HUES48 (cell line): ENCODE measurements around the gene IL36RN.

Source experiments
- H3K27ac ChIP-seq: one replicate; pipeline ENCODE4 v1.7.0; 2013; ENCODE audit warnings: low read depth, low read length, inconsistent platforms
- H3K27me3 ChIP-seq: 2 replicates; pipeline ENCODE4 v1.6.1; 2013; ENCODE audit warnings: mild to moderate bottlenecking, low read length; ENCODE audit not compliant: control insufficient read depth, insufficient read depth
- H3K36me3 ChIP-seq: 2 replicates; pipeline ENCODE4 v1.6.1; 2013; ENCODE audit warnings: low read length; ENCODE audit not compliant: control insufficient read depth, insufficient read depth
- H3K4me1 ChIP-seq: 2 replicates; pipeline ENCODE4 v1.6.1; 2013; ENCODE audit warnings: mild to moderate bottlenecking, low read length; ENCODE audit not compliant: control insufficient read depth, insufficient read depth
- H3K4me3 ChIP-seq: 2 replicates; pipeline ENCODE4 v1.5.1; 2013; ENCODE audit warnings: mild to moderate bottlenecking, low read depth, low read length
- H3K9ac ChIP-seq: 2 replicates; pipeline ENCODE4 v1.6.1; 2013; ENCODE audit warnings: mild to moderate bottlenecking, low read depth, low read length, moderate library complexity
- H3K9me3 ChIP-seq: 2 replicates; pipeline ENCODE4 v1.6.1; 2013; ENCODE audit warnings: low read length; ENCODE audit not compliant: control insufficient read depth, insufficient read depth

IL36RN gene

GRCh38 chr2:113024764-113025163 is 34.2 kb upstream of the IL36RN start:
- H3K27me3 ChIP-seq = no peaks in the 10 kb centered on the region
- no peak overlapping the region for H3K27ac ChIP-seq
- H3K9ac ChIP-seq = no peak overlapping the region
- no peaks in the 10 kb centered on the region for H3K9me3 ChIP-seq
- peaks cover 13% of the 10 kb centered on the region; the same call in 1 of the 2 replicates for H3K4me1 ChIP-seq
- no peaks in the 10 kb centered on the region for H3K36me3 ChIP-seq
- H3K4me3 ChIP-seq = no peak overlapping the region

GRCh38 chr2:113025737-113026136 is 33.3 kb upstream of the IL36RN start:
- Histone ChIP-seq H3K4me3 (no peak overlapping the region), H3K36me3 (no peaks in the 10 kb centered on the region)

DNA sequence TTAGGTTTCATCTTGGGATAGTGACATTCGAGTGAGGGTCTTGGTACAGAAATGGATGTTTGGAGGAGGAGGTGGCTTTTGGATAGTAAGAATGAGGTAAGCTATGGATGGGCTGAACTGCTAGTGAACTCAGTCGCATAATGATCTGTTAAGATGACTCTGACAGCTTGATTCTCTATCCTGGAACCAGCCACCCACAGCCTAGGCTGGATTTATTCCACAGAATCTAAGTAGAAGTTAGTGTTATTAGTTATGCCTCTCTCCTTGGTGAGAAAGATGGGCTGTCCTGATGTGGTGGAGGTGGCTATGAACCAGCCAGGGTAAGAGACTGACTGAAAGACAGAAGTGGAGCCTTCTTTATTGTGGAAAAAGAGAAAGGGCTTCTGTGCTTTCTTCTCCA is 31.3 kb upstream of the IL36RN start:
- no peak overlapping the region for H3K4me3 ChIP-seq
- H3K27me3 ChIP-seq = no peaks in the 10 kb centered on the region

More at GRCh38 chr2:113025737-113026136, 33.3 kb upstream of the IL36RN start:
- Histone ChIP-seq H3K9me3 (no peaks in the 10 kb centered on the region), H3K9ac (no peak overlapping the region), H3K27ac (no peak overlapping the region), H3K27me3 (no peaks in the 10 kb centered on the region), H3K4me1 (peaks cover 13% of the 10 kb centered on the region; the same call in 1 of the 2 replicates)

GRCh38 chr2:113028112-113028511 is 30.9 kb upstream of the IL36RN start:
- H3K27me3 ChIP-seq = no peaks in the 10 kb centered on the region
- H3K9me3 ChIP-seq = no peaks in the 10 kb centered on the region
- H3K4me3 ChIP-seq = no peak overlapping the region
- H3K27ac ChIP-seq = no peak overlapping the region
- H3K36me3 ChIP-seq = no peaks in the 10 kb centered on the region
- peaks cover 13% of the 10 kb centered on the region; the same call in 1 of the 2 replicates for H3K4me1 ChIP-seq
- H3K9ac ChIP-seq = no peak overlapping the region

More for the DNA sequence above, 31.3 kb upstream of the IL36RN start:
- H3K9me3 ChIP-seq = no peaks in the 10 kb centered on the region
- H3K4me1 ChIP-seq = peaks cover 13% of the 10 kb centered on the region; the same call in 1 of the 2 replicates
- no peaks in the 10 kb centered on the region for H3K36me3 ChIP-seq
- H3K27ac ChIP-seq = no peak overlapping the region
- no peak overlapping the region for H3K9ac ChIP-seq

GRCh38 chr2:113032737-113033136 is 26.3 kb upstream of the IL36RN start:
- H3K9me3 ChIP-seq = no peaks in the 10 kb centered on the region
- peaks cover 10% of the 10 kb centered on the region; the same call in 1 of the 2 replicates for H3K4me1 ChIP-seq
- no peaks in the 10 kb centered on the region for H3K36me3 ChIP-seq
- no peaks in the 10 kb centered on the region for H3K27me3 ChIP-seq
- no peak overlapping the region for H3K9ac ChIP-seq
- no peak overlapping the region for H3K4me3 ChIP-seq
- H3K27ac ChIP-seq = no peak overlapping the region

GRCh38 chr2:113034016-113034415 is 25.0 kb upstream of the IL36RN start:
- Histone ChIP-seq H3K9ac (no peak overlapping the region), H3K36me3 (no peaks in the 10 kb centered on the region), H3K4me3 (no peak overlapping the region), H3K27ac (no peak overlapping the region), H3K9me3 (no peaks in the 10 kb centered on the region), H3K27me3 (no peaks in the 10 kb centered on the region), H3K4me1 (no peaks in the 10 kb centered on the region)

DNA sequence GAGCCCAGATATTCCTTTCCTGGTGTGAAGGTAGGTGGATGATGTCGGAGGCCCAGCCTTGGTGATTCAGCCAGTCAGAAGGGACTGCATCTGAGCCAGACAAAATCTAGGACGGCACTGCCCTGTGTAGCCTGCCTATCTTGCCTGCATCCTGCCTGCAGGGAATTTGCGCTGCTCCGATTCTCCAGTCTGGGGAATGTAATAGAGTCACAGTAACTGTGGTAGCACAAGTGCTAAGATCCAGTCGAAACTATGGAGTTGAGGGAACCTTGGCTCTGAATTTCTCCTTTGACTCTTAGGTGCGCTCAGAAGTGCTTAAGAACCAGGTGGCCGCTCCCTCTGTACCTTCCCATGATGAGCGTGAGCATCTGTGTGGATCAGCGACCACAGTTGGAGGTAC is 22.2 kb upstream of the IL36RN start:
- Histone ChIP-seq H3K27ac (no peak overlapping the region), H3K4me3 (no peak overlapping the region), H3K9me3 (no peaks in the 10 kb centered on the region), H3K4me1 (no peaks in the 10 kb centered on the region), H3K27me3 (no peaks in the 10 kb centered on the region), H3K9ac (no peak overlapping the region), H3K36me3 (no peaks in the 10 kb centered on the region)

- Histone ChIP-seq H3K27ac (no peak overlapping the region), H3K36me3 (no peaks in the 10 kb centered on the region), H3K4me3 (no peak overlapping the region), H3K27me3 (no peaks in the 10 kb centered on the region), H3K4me1 (no peaks in the 10 kb centered on the region), H3K9me3 (no peaks in the 10 kb centered on the region), H3K9ac (no peak overlapping the region)
Observed at GRCh38 chr2:113038291-113038690, 20.7 kb upstream of the IL36RN start.

DNA sequence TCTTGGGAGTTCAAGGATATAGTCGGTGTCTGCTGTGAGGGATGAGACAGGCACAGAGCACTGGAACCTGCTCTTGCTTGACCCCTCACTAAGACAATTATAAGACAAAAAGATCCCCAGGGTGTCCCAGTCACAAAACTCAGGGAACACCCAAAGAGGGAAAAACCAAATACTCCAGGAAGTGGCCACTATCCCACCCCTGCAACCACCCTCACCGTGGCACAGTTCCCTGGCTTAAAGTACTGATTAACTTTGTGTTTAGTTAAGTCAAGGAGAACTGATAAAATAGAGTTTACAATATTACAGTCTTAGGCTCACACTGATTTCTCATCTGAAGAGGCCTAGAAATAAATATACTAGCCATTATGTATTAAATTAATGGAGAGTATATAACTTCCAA is 19.8 kb upstream of the IL36RN start:
- no peak overlapping the region for H3K27ac ChIP-seq
- no peak overlapping the region for H3K4me3 ChIP-seq
- H3K36me3 ChIP-seq = no peaks in the 10 kb centered on the region
- H3K27me3 ChIP-seq = no peaks in the 10 kb centered on the region
- H3K4me1 ChIP-seq = no peaks in the 10 kb centered on the region
- H3K9me3 ChIP-seq = no peaks in the 10 kb centered on the region
- no peak overlapping the region for H3K9ac ChIP-seq

DNA sequence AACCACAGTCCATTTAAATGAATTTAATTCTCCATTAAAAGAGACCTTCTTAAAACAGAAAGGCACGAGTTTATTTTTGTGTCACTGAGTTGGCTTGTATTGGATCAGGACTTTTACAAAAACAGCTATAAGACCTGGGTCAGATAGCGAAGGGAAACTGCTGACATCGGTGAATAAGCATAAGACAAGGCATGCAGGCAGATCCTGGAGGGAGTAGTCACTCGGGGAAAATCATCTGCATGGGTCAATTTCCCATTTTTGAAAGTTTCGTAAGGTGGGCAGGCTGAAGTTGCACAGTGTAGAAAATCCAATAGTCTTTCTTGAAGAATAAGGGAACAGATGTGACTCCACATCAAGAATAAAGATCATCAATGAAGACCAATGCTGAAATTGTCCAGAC is 19.3 kb upstream of the IL36RN start:
- Histone ChIP-seq H3K27me3 (no peaks in the 10 kb centered on the region), H3K36me3 (no peaks in the 10 kb centered on the region), H3K27ac (no peak overlapping the region), H3K4me1 (no peaks in the 10 kb centered on the region), H3K9me3 (no peaks in the 10 kb centered on the region), H3K4me3 (no peak overlapping the region), H3K9ac (no peak overlapping the region)

DNA sequence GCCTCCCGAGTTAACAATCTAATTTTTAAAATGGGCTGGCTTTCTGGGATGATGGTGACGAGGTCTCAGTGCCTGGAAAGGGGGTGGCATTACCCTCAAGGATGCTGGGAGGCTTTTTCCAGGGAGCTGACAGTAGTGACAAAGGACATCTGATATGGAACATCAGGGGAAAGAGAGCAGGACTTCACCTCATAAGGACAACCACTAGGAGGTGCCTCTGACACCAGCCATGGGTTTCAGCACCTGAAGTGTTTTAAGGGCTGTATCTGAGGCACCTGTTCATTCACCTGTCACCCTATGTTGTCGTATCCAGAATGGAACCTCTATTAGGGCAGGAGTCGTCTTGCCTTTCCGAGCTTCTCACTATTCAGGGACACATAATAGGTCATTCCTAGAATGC is 17.1 kb upstream of the IL36RN start:
- Histone ChIP-seq H3K27me3 (no peaks in the 10 kb centered on the region), H3K9ac (no peak overlapping the region), H3K27ac (no peak overlapping the region), H3K9me3 (peaks cover 7% of the 10 kb centered on the region), H3K36me3 (no peaks in the 10 kb centered on the region), H3K4me1 (no peaks in the 10 kb centered on the region), H3K4me3 (no peak overlapping the region)

DNA sequence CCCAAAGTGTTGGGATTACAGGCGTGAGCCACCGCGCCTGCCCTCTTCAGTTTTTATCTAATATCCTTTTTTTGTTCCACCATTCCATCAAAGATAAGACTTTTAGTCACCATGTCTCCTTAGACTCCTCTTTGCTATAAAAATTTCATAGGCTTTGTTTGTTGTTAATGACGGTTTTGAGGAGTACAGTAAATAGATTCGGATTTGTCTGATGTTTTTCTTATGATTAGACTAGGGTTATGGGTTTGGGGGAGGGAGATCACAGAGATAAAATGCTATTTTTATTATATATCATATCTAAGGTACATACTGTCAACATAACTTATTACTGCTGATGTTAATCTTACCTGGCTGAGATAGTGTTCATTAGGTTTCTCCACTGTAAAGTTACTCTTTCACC is 12.5 kb upstream of the IL36RN start:
- Histone ChIP-seq H3K9me3 (peaks cover 25% of the 10 kb centered on the region), H3K27ac (no peak overlapping the region), H3K9ac (no peak overlapping the region), H3K27me3 (no peaks in the 10 kb centered on the region), H3K4me3 (no peak overlapping the region), H3K36me3 (no peaks in the 10 kb centered on the region), H3K4me1 (no peaks in the 10 kb centered on the region)
